IMR-90 (cell line): ENCODE measurements around the gene CCDC185. TPM values are rescaled to one million over a fixed set of nuclear protein-coding genes. Genes with fewer than 3 reads are reported as not detected.
"Not testable (repeated sequence)": the region's sequence is repeated elsewhere in the genome, so short reads cannot be mapped to it uniquely, and the experiment has no call there.

ENCODE experiments used
- ATAC-seq: fragments of 200-7000 bp; cut with Tn5 transposase; 2 replicates; pipeline ENCODE4 v1.9.1; 2020; ENCODE audit warnings: low read depth, mild to moderate bottlenecking, moderate library complexity
- BruUV-seq: library from RNA; stranded (reverse); fragments of 400-500 nt; replicated peaks from 2 replicates; lab custom pipeline; 2021; lab: Mats Ljungman, UMichigan
- CTCF ChIA-PET: fragments of 300-600 bp; formaldehyde crosslinking; extraction: SDS; loops from one replicate; lab custom pipeline; 2021; ENCODE audit warnings: antibody characterized with exemption; lab: Yijun Ruan, JAX
- POLR2A ChIA-PET: fragments of 300-600 bp; sonication (Branson Sonifier 250); formaldehyde crosslinking; loops from one replicate; lab custom pipeline; 2022; ENCODE audit warnings: antibody characterized with exemption; ENCODE audit not compliant: unreplicated experiment; lab: Charles Lee
- DNase-seq: peaks from one replicate; pipeline ENCODE4 v3.0.0; 2013
- H2AFZ ChIP-seq: replicated peaks from 2 replicates; pipeline ENCODE3; 2013; ENCODE audit warnings: low read length, mild to moderate bottlenecking; ENCODE audit not compliant: poor library complexity
- H2AK5ac ChIP-seq: 2 replicates; pipeline ENCODE4 v1.6.1; 2013; ENCODE audit warnings: low read depth, low read length, inconsistent platforms
- H2AK9ac ChIP-seq: replicated peaks from 2 replicates; pipeline ENCODE3; 2013; ENCODE audit warnings: mild to moderate bottlenecking, low read depth, low read length, moderate library complexity; ENCODE audit not compliant: poor library complexity
- H2BK120ac ChIP-seq: 2 replicates; pipeline ENCODE4 v1.6.1; 2013; ENCODE audit warnings: low read depth, low read length, inconsistent platforms
- H2BK15ac ChIP-seq: 3 replicates; pipeline ENCODE4 v1.6.1; 2013; ENCODE audit warnings: low read depth, low read length, inconsistent platforms
- H2BK20ac ChIP-seq: 2 replicates; pipeline ENCODE4 v1.6.1; 2013; ENCODE audit warnings: low read depth, mild to moderate bottlenecking, inconsistent platforms, low read length, moderate library complexity
- H2BK5ac ChIP-seq: 2 replicates; pipeline ENCODE4 v1.6.1; 2013; ENCODE audit warnings: mild to moderate bottlenecking, low read depth, low read length, inconsistent platforms; ENCODE audit not compliant: poor library complexity, severe bottlenecking
- H3K14ac ChIP-seq: replicated peaks from 2 replicates; pipeline ENCODE4 v1.6.1; 2013; ENCODE audit warnings: low read depth, low read length, inconsistent platforms
- H3K18ac ChIP-seq: 2 replicates; pipeline ENCODE4 v1.6.1; 2013; ENCODE audit warnings: low read depth, low read length, control low read depth
- H3K23ac ChIP-seq: 2 replicates; pipeline ENCODE4 v1.6.1; 2013; ENCODE audit warnings: low read depth, low read length, inconsistent platforms
- H3K27ac ChIP-seq: 2 replicates; pipeline ENCODE4 v1.5.1; 2013; ENCODE audit warnings: mild to moderate bottlenecking, control low read depth, low read length; ENCODE audit not compliant: insufficient read depth
- H3K27me3 ChIP-seq: 2 replicates; pipeline ENCODE4 v1.6.1; 2013; ENCODE audit warnings: low read length; ENCODE audit not compliant: control insufficient read depth, insufficient read depth
- H3K36me3 ChIP-seq: 2 replicates; pipeline ENCODE4 v1.6.1; 2013; ENCODE audit warnings: low read length, mixed read lengths; ENCODE audit not compliant: control insufficient read depth, insufficient read depth
- H3K4ac ChIP-seq: 2 replicates; pipeline ENCODE4 v1.6.1; 2013; ENCODE audit warnings: low read depth, low read length, inconsistent platforms
- H3K4me1 ChIP-seq: 2 replicates; pipeline ENCODE4 v1.6.1; 2013; ENCODE audit warnings: low read length, mixed read lengths; ENCODE audit not compliant: control insufficient read depth, insufficient read depth
- H3K4me2 ChIP-seq: 2 replicates; pipeline ENCODE4 v1.6.1; 2013; ENCODE audit warnings: low read depth, mild to moderate bottlenecking, control low read depth, low read length, moderate library complexity
- H3K4me3 ChIP-seq: 2 replicates; pipeline ENCODE4 v1.5.1; 2013; ENCODE audit warnings: low read depth, mild to moderate bottlenecking, control low read depth, low read length, moderate library complexity; ENCODE audit not compliant: insufficient read depth
- H3K56ac ChIP-seq: 2 replicates; pipeline ENCODE4 v1.6.1; 2013; ENCODE audit warnings: low read length, inconsistent platforms; ENCODE audit not compliant: insufficient read depth; ENCODE audit errors: extremely low read depth
- H3K79me1 ChIP-seq, 2 experiments: 2 replicates each; pipeline ENCODE4 v1.6.1; 2013; ENCODE audit warnings: low read length in 2 of 2, inconsistent platforms in 1 of 2, low read depth in 1 of 2
- H3K9ac ChIP-seq: 2 replicates; pipeline ENCODE4 v1.6.1; 2013; ENCODE audit warnings: low read depth, low read length, control low read depth
- H3K9me1 ChIP-seq: 2 replicates; pipeline ENCODE4 v1.6.1; 2013; ENCODE audit warnings: low read length, inconsistent platforms; ENCODE audit not compliant: insufficient read depth
- H3K9me3 ChIP-seq: 2 replicates; pipeline ENCODE4 v1.6.1; 2013; ENCODE audit warnings: low read length; ENCODE audit not compliant: control insufficient read depth, insufficient read depth
- H4K20me1 ChIP-seq: 2 replicates; pipeline ENCODE4 v1.6.1; 2013; ENCODE audit warnings: low read length, inconsistent platforms; ENCODE audit not compliant: insufficient read depth
- H4K5ac ChIP-seq: 2 replicates; pipeline ENCODE4 v1.6.1; 2013; ENCODE audit warnings: mild to moderate bottlenecking, low read depth, low read length, control low read depth
- H4K8ac ChIP-seq, 2 experiments: 2 replicates each; pipeline ENCODE4 v1.6.1; 2013; ENCODE audit warnings: low read depth in 2 of 2, low read length in 2 of 2, control low read depth in 1 of 2, inconsistent platforms in 1 of 2
- H4K91ac ChIP-seq: 2 replicates; pipeline ENCODE4 v1.6.1; 2013; ENCODE audit warnings: low read depth, low read length, inconsistent platforms; ENCODE audit not compliant: insufficient read depth
- BHLHE40 ChIP-seq: fragments of 150-350 bp; IDR thresholded peaks from 2 replicates; pipeline ENCODE4 v1.6.1; 2016; ENCODE audit warnings: mild to moderate bottlenecking, low read depth, low read length
- CEBPB ChIP-seq: IDR thresholded peaks from 2 replicates; pipeline ENCODE4 v1.6.1; 2012; ENCODE audit warnings: low read depth, low read length, improper control_type of control experiment
- CHD1 ChIP-seq: IDR thresholded peaks from 2 replicates; pipeline ENCODE4 v1.6.1; 2012; ENCODE audit warnings: low read depth, low read length, improper control_type of control experiment
- MAFK ChIP-seq: IDR thresholded peaks from 2 replicates; pipeline ENCODE4 v1.6.1; 2012; ENCODE audit warnings: low read depth, low read length, improper control_type of control experiment
- SMC3 ChIP-seq: fragments of 150-350 bp; IDR thresholded peaks from 2 replicates; pipeline ENCODE4 v1.6.1; 2016; ENCODE audit warnings: low read depth, mild to moderate bottlenecking, antibody characterized with exemption, low read length, moderate library complexity
- WGBS, 2 experiments: methylation state at CpG; one replicate each; pipeline versions ENCODE4 v1.1.5 to v1.1.7; 2013; ENCODE audit warnings: missing lambda C conversion rate in 2 of 2; ENCODE audit not compliant: insufficient read length in 1 of 2; ENCODE audit errors: extremely low coverage in 2 of 2; 5-methylcytosine and 5-hydroxymethylcytosine counted together
- dilution Hi-C: fragments of 300-500 bp; cut with HindIII; formaldehyde crosslinking; loops from one replicate; pipeline ENCODE4 v1.14.3; 2018; ENCODE audit warnings: low sequenced_read_pairs; ENCODE audit not compliant: unreplicated experiment
- in situ Hi-C: fragments of 300-500 bp; cut with MboI; formaldehyde crosslinking; loops from 3 replicates; pipeline ENCODE4 v1.14.3; 2019; ENCODE audit warnings: low sequenced_read_pairs, inconsistent platforms, mixed read lengths
- intact Hi-C: fragments of 100-400 bp; cut with micrococcal nuclease; formaldehyde crosslinking; loops from 2 replicates; pipeline ENCODE4 v1.10.0; 2022
- polyA plus RNA-seq, 3 experiments: library from polyadenylated mRNA; depleted of rRNA; stranded (reverse); fragments of >200 nt; gene quantifications; 2 replicates each; pipeline ENCODE4 v1.2.3, GENCODE V29; 2012; ENCODE audit warnings: low replicate concordance in 1 of 3
- total RNA-seq: library from RNA; depleted of rRNA; stranded (reverse); fragments of >200 nt; gene quantifications from 2 replicates; pipeline ENCODE4 v1.2.3, GENCODE V29; 2012
- TF ChIP-seq, protein P1 (sequence below): fragments of 150-350 bp; IDR thresholded peaks from 2 replicates; pipeline ENCODE4 v1.6.1; 2017; ENCODE audit warnings: mild to moderate bottlenecking, antibody characterized with exemption, low read length, low read depth

The CCDC185 gene
- total and polyA plus RNA-seq, 2 of the 4 experiments (the other 2 are of a cell fraction): not detected

GRCh38 chr1:223394706-223395105 lies 1.5 kb downstream of the CCDC185 start:
- DNase-seq (no peak), ATAC-seq (no peak)
- Histone ChIP-seq H3K79me1 (no peaks in the 10 kb centered on the region), H2AK5ac (no peak overlapping the region), H3K56ac (no peak overlapping the region), H2AFZ (no peak overlapping the region), H3K36me3 (no peaks in the 10 kb centered on the region), H3K9me3 (peaks cover 12% of the 10 kb centered on the region), H3K9me1 (no peaks in the 10 kb centered on the region), H4K5ac (no peak overlapping the region), H3K27ac (no peak overlapping the region), H2BK5ac (no peak overlapping the region), H3K4me2 (no peak overlapping the region), H4K8ac (no peak overlapping the region), H2BK15ac (no peak overlapping the region), H4K20me1 (no peaks in the 10 kb centered on the region), H3K14ac (no peak overlapping the region), H3K4me3 (no peak overlapping the region), H4K91ac (no peak overlapping the region), H3K27me3 (peaks cover 42% of the 10 kb centered on the region), H2AK9ac (no peak overlapping the region), H3K4ac (no peak overlapping the region), H3K18ac (no peak overlapping the region), H2BK20ac (no peak overlapping the region), H3K23ac (no peak overlapping the region), H3K9ac (no peak overlapping the region), H2BK120ac (no peak overlapping the region), H3K4me1 (peaks cover 3% of the 10 kb centered on the region; the same call in 1 of the 2 replicates)
- CTCF ChIA-PET: no interaction called here
- in situ Hi-C loops (no loop called here), dilution Hi-C loops (no loop called here), intact Hi-C loops (no loop called here)
- POLR2A ChIA-PET: no interaction called here
- TF ChIP-seq CHD1 (no peak), SMC3 (no peak), CEBPB (no peak), BHLHE40 (no peak), MAFK (no peak)
- TF ChIP-seq, protein P1, sequence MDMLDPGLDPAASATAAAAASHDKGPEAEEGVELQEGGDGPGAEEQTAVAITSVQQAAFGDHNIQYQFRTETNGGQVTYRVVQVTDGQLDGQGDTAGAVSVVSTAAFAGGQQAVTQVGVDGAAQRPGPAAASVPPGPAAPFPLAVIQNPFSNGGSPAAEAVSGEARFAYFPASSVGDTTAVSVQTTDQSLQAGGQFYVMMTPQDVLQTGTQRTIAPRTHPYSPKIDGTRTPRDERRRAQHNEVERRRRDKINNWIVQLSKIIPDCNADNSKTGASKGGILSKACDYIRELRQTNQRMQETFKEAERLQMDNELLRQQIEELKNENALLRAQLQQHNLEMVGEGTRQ: no peak
- WGBS, 2 experiments: 88% methylated on average over 8 of the region's 13 CpGs; no CpG with 5 or more reads in 1 of the 2 experiments
- BruUV-seq: no TSS peak

DNA sequence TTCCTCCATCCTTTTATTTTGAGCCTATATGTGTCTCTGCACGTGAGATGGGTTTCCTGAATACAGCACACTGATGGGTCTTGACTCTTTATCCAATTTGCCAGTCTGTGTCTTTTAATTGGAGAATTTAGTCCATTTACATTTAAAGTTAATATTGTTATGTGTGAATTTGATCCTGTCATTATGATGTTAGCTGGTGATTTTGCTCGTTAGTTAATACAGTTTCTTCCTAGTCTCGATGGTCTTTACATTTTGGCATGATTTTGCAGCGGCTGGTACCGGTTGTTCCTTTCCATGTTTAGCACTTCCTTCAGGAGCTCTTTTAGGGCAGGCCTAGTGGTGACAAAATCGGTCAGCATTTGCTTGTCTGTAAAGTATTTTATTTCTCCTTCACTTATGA lies 6.2 kb downstream of the CCDC185 start:
- H4K20me1 ChIP-seq, H2BK120ac ChIP-seq, BruUV-seq, dilution Hi-C loops, H3K27me3 ChIP-seq, H3K9ac ChIP-seq, H3K27ac ChIP-seq, H2AFZ ChIP-seq, H3K4me1 ChIP-seq, H4K8ac ChIP-seq, H2BK15ac ChIP-seq, H2BK20ac ChIP-seq, H3K56ac ChIP-seq, intact Hi-C loops, H3K9me3 ChIP-seq, H3K4me3 ChIP-seq, H2AK9ac ChIP-seq, H4K5ac ChIP-seq, POLR2A ChIA-PET, H3K79me1 ChIP-seq, DNase-seq, H3K36me3 ChIP-seq, H3K18ac ChIP-seq, H4K91ac ChIP-seq, in situ Hi-C loops, H3K9me1 ChIP-seq, H2AK5ac ChIP-seq, H3K4me2 ChIP-seq, H2BK5ac ChIP-seq, H3K14ac ChIP-seq, H3K23ac ChIP-seq, H3K4ac ChIP-seq, CTCF ChIA-PET, ATAC-seq: not testable (repeated sequence)
- no CpG with 5 or more reads among the region's 6 CpGs for WGBS, 2 experiments
